ENCODE results near the gene GRID1.

GRID1 gene

GRCh38 chr10:86165666-86166065 lies 200.9 kb downstream of the GRID1 start:
- TF ChIP-seq ZFX (IDR thresholded peaks at IDR 0.05; ENCODE audit: borderline replicate concordance) (no peak), CTCF (IDR thresholded peaks at IDR 0.05) (no peak)
- H3K27ac ChIP-seq, result no peak overlapping the region

- TF ChIP-seq ZFX (IDR thresholded peaks at IDR 0.05; ENCODE audit: borderline replicate concordance) (no peak), CTCF (IDR thresholded peaks at IDR 0.05) (no peak)
- no peak overlapping the region for H3K27ac ChIP-seq
Observed at GRCh38 chr10:86164960-86165630, 201.5 kb downstream of the GRID1 start.

GRCh38 chr10:86164174-86164774 lies 202.3 kb downstream of the GRID1 start:
- TF ChIP-seq CTCF (IDR thresholded peaks at IDR 0.05) (no peak), ZFX (IDR thresholded peaks at IDR 0.05; ENCODE audit: borderline replicate concordance) (no peak)
- H3K27ac ChIP-seq, result no peak overlapping the region

GRCh38 chr10:86163522-86164173 lies 202.9 kb downstream of the GRID1 start:
- no peak overlapping the region for H3K27ac ChIP-seq
- TF ChIP-seq ZFX (IDR thresholded peaks at IDR 0.05; ENCODE audit: borderline replicate concordance) (no peak), CTCF (IDR thresholded peaks at IDR 0.05) (no peak)

- H3K27ac ChIP-seq, result no peak overlapping the region
- no peak for TF ChIP-seq CTCF (IDR thresholded peaks at IDR 0.05)
- TF ChIP-seq ZFX (IDR thresholded peaks at IDR 0.05; ENCODE audit: borderline replicate concordance), result no peak
Observed at GRCh38 chr10:86162696-86163400, 203.7 kb downstream of the GRID1 start.

GRCh38 chr10:86162036-86162435 lies 204.6 kb downstream of the GRID1 start:
- TF ChIP-seq CTCF (IDR thresholded peaks at IDR 0.05) (no peak), ZFX (IDR thresholded peaks at IDR 0.05; ENCODE audit: borderline replicate concordance) (no peak)
- no peak overlapping the region for H3K27ac ChIP-seq

Measured in 22Rv1 (cell line).